Measurements from ENCODE around the gene SGMS1. TPM values are rescaled to one million over a fixed set of nuclear protein-coding genes. Genes with fewer than 3 reads are reported as not detected.

The SGMS1 gene
- polyA plus RNA-seq, 2 of the 4 experiments (the other 2 are of a cell fraction): 22.7 to 28.2 TPM

DNA sequence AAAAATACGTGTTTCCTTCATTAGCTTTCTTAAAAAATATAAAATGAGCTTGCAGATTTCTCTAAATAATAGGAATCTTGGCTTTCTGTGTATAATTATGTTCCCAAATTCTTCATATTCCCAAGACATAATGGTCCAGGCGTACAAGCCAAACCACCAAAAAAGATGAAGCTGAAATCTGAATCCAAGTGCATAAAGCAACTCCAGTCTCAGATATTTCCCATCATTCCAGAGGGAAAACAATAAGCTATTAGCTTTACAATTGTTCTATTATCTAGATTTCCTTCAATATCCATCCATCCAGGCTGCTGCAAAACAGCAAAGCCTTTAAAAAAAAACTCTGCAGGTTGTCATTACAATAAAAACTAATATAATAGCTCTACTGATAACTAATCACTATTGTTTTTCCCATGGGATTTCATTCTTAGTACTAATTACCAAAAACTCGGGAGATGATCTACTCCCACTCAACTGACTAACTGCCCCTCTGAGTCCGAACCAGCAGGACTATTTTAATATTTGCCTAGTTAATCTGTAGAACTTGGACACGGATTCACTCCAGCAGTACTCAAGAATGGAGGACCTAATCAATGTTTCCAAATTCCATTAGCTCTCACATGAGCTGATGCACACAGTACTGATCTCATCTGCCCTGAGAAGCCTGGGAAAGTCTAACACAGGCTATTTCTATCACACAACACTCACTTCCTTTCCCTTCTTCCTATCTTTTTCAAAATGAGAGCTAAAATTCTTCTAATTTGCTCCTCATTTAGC lies 263.5 kb downstream of the SGMS1 start:
- POLR2A ChIA-PET: no interaction called here

DNA sequence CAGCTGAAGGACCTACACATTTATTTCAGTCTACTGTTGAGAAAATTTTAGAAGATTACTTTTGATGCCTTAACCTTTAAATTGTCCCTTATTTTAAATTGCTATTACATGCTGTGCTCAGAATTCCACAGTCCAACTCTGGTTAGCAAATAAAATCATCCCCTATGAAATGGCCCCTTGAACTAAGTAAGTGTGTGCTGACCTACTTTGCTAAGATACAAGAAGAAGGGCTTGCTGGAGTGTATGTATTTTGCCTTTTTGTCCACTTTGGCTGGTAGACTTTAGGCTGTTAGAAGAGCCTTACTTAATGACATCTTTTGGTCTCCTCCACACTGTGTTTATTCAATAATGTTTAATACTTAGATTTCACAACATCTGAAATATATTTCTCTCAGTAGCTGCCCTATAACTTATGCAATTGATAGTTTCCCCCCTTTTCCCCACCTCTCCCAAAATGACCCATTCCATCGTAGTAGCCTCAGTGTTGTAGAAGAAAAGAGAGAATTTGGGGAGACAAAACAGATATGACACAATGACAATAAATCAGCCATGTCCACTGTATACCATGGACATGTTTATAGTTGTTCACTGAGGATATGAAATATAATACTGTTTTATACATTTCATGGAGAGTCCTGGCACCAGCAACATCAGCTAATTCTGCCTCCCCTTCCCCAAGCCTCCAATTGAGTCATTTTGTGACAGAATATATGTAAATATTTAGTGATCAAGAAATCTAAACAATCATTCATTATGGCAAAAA lies 264.6 kb downstream of the SGMS1 start:
- WGBS (ENCODE audit: missing lambda C conversion rate): 84% methylated on average over 1 of the region's 1 CpG
- H3K4me3 ChIP-seq: no peak overlapping the region
- ChIA-PET CTCF (interaction anchor here (0.6 to 1.3 kb wide), 4 partner anchors 9 to 61 kb away, joined by 3 to 4 read pairs (median 4); no protein-coding TSS in a partner anchor), POLR2A (no interaction called here)
- ATAC-seq (no peak), FAIRE-seq (no peak), DNase-seq (ENCODE audit: low read depth in 1 of 2, low spot score in 1 of 2) (no peak)
- no peaks in the 10 kb centered on the region for H3K9me3 ChIP-seq
- no peak overlapping the region for H3K4me2 ChIP-seq
- H3K4me1 ChIP-seq: peaks cover 14% of the 10 kb centered on the region; the same call in 2 of the 3 replicates
- TF ChIP-seq JUNB (IDR thresholded peaks at IDR 0.05) (no peak), RNF2 (IDR thresholded peaks at IDR 0.05; ENCODE audit: borderline replicate concordance, low read depth) (no peak), HOXA7 (CRISPR knock-in tag; IDR thresholded peaks at IDR 0.05) (no peak), GATA3 (IDR thresholded peaks at IDR 0.05; ENCODE audit: borderline replicate concordance) (no peak), HEYL (CRISPR knock-in tag; IDR thresholded peaks at IDR 0.05) (no peak), NPAS2 (CRISPR knock-in tag; IDR thresholded peaks at IDR 0.05; ENCODE audit: borderline replicate concordance) (no peak), EP300 (IDR thresholded peaks at IDR 0.05) (no peak), CBX2 (IDR thresholded peaks at IDR 0.05; ENCODE audit: borderline replicate concordance, low read depth) (no peak), MAFK (IDR thresholded peaks at IDR 0.05; ENCODE audit: partially characterized antibody) (no peak), JUN (IDR thresholded peaks at IDR 0.05) (no peak), HOXB5 (CRISPR knock-in tag; IDR thresholded peaks at IDR 0.05) (no peak)
- TF ChIP-seq, protein P1, sequence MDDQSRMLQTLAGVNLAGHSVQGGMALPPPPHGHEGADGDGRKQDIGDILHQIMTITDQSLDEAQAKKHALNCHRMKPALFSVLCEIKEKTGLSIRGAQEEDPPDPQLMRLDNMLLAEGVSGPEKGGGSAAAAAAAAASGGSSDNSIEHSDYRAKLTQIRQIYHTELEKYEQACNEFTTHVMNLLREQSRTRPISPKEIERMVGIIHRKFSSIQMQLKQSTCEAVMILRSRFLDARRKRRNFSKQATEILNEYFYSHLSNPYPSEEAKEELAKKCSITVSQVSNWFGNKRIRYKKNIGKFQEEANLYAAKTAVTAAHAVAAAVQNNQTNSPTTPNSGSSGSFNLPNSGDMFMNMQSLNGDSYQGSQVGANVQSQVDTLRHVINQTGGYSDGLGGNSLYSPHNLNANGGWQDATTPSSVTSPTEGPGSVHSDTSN (IDR thresholded peaks at IDR 0.05): no peak
- TF ChIP-seq, protein P2, sequence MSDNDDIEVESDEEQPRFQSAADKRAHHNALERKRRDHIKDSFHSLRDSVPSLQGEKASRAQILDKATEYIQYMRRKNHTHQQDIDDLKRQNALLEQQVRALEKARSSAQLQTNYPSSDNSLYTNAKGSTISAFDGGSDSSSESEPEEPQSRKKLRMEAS (IDR thresholded peaks at IDR 0.05): no peak
- TF ChIP-seq, protein P3, sequence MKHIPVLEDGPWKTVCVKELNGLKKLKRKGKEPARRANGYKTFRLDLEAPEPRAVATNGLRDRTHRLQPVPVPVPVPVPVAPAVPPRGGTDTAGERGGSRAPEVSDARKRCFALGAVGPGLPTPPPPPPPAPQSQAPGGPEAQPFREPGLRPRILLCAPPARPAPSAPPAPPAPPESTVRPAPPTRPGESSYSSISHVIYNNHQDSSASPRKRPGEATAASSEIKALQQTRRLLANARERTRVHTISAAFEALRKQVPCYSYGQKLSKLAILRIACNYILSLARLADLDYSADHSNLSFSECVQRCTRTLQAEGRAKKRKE (CRISPR knock-in tag; IDR thresholded peaks at IDR 0.05; ENCODE audit: low read depth): no peak
- no peak overlapping the region for H3K27ac ChIP-seq

More for the DNA sequence above, 263.5 kb downstream of the SGMS1 start:
- TF ChIP-seq EHF (CRISPR knock-in tag; IDR thresholded peaks at IDR 0.05) (no peak), RAD21 (conservative IDR thresholded peaks at IDR 0.05 in 1 of 2, IDR thresholded peaks at IDR 0.05 in 1 of 2) (no peak), CHD2 (IDR thresholded peaks at IDR 0.05; ENCODE audit: low read length, partially characterized antibody) (no peak), CBX2 (IDR thresholded peaks at IDR 0.05; ENCODE audit: borderline replicate concordance, low read depth) (no peak), JUN (IDR thresholded peaks at IDR 0.05) (no peak), SREBF2 (IDR thresholded peaks at IDR 0.05) (no peak), ZNF302 (CRISPR knock-in tag; IDR thresholded peaks at IDR 0.05) (no peak), RCOR1 (IDR thresholded peaks at IDR 0.05; ENCODE audit: low read depth, low read length) (no peak), TP53 (CRISPR knock-in tag; IDR thresholded peaks at IDR 0.05) (no peak), BHLHE40 (IDR thresholded peaks at IDR 0.05; ENCODE audit: low read depth, low read length) (no peak)
- TF ChIP-seq, protein P4, sequence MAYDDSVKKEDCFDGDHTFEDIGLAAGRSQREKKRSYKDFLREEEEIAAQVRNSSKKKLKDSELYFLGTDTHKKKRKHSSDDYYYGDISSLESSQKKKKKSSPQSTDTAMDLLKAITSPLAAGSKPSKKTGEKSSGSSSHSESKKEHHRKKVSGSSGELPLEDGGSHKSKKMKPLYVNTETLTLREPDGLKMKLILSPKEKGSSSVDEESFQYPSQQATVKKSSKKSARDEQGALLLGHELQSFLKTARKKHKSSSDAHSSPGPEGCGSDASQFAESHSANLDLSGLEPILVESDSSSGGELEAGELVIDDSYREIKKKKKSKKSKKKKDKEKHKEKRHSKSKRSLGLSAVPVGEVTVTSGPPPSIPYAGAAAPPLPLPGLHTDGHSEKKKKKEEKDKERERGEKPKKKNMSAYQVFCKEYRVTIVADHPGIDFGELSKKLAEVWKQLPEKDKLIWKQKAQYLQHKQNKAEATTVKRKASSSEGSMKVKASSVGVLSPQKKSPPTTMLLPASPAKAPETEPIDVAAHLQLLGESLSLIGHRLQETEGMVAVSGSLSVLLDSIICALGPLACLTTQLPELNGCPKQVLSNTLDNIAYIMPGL (CRISPR knock-in tag; IDR thresholded peaks at IDR 0.05; ENCODE audit: borderline replicate concordance): no peak
- TF ChIP-seq, protein P2 (IDR thresholded peaks at IDR 0.05): no peak
- no peak for FAIRE-seq
- WGBS (ENCODE audit: missing lambda C conversion rate): 84% methylated on average over 5 of the region's 5 CpGs
- no peaks in the 10 kb centered on the region for H3K9me3 ChIP-seq
- CTCF ChIA-PET: interaction anchor here (1.3 to 1.4 kb wide), 3 partner anchors 7 to 293 kb away, joined by 3 to 4 read pairs (median 3); no protein-coding TSS in a partner anchor
- H3K27ac ChIP-seq: no peak overlapping the region
- ATAC-seq: no peak
- no peak overlapping the region for H3K4me3 ChIP-seq
- no peak overlapping the region for H3K4me2 ChIP-seq
- DNase-seq (ENCODE audit: low read depth in 1 of 2, low spot score in 1 of 2): no peak
- peaks cover 14% of the 10 kb centered on the region; the same call in 2 of the 3 replicates for H3K4me1 ChIP-seq

Measured in A549 (cell line).